ENCODE measurements around the gene OTUD5.

DNA sequence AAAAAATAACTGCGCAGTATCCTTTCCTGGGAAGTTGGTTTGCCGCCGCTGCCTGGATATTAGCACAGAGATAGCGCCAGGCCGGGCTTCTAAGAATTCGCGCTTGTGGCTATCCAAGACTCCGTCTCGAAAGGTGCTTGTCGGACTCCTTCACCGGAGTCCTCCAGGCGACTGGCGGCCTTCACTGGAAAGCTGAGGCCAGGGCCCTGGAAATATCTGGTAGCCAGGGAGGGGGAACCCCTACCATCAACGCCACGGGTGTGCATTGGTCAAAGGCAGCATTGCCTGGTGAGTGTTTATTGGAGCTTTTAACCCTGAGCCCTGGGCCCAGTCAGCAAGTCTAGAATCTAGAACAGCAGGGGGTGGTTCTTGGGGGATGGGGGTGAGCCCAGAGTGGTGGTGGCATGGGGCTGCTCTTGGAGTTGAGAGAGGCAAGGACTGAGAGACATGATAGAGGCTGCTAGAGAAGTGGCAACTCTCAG, 38.0 kb downstream of the OTUD5 start:
- no peak for TF ChIP-seq NAIF1 (CRISPR knock-in tag; IDR thresholded peaks at IDR 0.05; ENCODE audit: borderline replicate concordance)
- TF ChIP-seq FOSL1 (CRISPR knock-in tag; IDR thresholded peaks at IDR 0.05; ENCODE audit: borderline replicate concordance): no peak
- TF ChIP-seq ZFX (CRISPR knock-in tag; IDR thresholded peaks at IDR 0.05; ENCODE audit: low read depth): no peak
- no peak for TF ChIP-seq ZNF530 (CRISPR knock-in tag; IDR thresholded peaks at IDR 0.05; ENCODE audit: low read depth)
- no peak for TF ChIP-seq POLR2AphosphoS2 (IDR thresholded peaks at IDR 0.05; ENCODE audit: low read depth, low read length)
- no peak for TF ChIP-seq MXI1 (IDR thresholded peaks at IDR 0.05; ENCODE audit: borderline replicate concordance, low read depth, low read length)
- TF ChIP-seq EZH2 (conservative IDR thresholded peaks at IDR 0.05; ENCODE audit: low read depth, low read length): no peak
- no peak for TF ChIP-seq EP300 (IDR thresholded peaks at IDR 0.05; ENCODE audit: low read depth in 2 of 2, low read length in 2 of 2)
- TF ChIP-seq EP300 (CRISPR knock-in tag; IDR thresholded peaks at IDR 0.05; ENCODE audit: borderline replicate concordance): no peak
- TF ChIP-seq, protein P1, sequence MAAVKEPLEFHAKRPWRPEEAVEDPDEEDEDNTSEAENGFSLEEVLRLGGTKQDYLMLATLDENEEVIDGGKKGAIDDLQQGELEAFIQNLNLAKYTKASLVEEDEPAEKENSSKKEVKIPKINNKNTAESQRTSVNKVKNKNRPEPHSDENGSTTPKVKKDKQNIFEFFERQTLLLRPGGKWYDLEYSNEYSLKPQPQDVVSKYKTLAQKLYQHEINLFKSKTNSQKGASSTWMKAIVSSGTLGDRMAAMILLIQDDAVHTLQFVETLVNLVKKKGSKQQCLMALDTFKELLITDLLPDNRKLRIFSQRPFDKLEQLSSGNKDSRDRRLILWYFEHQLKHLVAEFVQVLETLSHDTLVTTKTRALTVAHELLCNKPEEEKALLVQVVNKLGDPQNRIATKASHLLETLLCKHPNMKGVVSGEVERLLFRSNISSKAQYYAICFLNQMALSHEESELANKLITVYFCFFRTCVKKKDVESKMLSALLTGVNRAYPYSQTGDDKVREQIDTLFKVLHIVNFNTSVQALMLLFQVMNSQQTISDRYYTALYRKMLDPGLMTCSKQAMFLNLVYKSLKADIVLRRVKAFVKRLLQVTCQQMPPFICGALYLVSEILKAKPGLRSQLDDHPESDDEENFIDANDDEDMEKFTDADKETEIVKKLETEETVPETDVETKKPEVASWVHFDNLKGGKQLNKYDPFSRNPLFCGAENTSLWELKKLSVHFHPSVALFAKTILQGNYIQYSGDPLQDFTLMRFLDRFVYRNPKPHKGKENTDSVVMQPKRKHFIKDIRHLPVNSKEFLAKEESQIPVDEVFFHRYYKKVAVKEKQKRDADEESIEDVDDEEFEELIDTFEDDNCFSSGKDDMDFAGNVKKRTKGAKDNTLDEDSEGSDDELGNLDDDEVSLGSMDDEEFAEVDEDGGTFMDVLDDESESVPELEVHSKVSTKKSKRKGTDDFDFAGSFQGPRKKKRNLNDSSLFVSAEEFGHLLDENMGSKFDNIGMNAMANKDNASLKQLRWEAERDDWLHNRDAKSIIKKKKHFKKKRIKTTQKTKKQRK (IDR thresholded peaks at IDR 0.05; ENCODE audit: low read length): no peak
- TF ChIP-seq, protein P2, sequence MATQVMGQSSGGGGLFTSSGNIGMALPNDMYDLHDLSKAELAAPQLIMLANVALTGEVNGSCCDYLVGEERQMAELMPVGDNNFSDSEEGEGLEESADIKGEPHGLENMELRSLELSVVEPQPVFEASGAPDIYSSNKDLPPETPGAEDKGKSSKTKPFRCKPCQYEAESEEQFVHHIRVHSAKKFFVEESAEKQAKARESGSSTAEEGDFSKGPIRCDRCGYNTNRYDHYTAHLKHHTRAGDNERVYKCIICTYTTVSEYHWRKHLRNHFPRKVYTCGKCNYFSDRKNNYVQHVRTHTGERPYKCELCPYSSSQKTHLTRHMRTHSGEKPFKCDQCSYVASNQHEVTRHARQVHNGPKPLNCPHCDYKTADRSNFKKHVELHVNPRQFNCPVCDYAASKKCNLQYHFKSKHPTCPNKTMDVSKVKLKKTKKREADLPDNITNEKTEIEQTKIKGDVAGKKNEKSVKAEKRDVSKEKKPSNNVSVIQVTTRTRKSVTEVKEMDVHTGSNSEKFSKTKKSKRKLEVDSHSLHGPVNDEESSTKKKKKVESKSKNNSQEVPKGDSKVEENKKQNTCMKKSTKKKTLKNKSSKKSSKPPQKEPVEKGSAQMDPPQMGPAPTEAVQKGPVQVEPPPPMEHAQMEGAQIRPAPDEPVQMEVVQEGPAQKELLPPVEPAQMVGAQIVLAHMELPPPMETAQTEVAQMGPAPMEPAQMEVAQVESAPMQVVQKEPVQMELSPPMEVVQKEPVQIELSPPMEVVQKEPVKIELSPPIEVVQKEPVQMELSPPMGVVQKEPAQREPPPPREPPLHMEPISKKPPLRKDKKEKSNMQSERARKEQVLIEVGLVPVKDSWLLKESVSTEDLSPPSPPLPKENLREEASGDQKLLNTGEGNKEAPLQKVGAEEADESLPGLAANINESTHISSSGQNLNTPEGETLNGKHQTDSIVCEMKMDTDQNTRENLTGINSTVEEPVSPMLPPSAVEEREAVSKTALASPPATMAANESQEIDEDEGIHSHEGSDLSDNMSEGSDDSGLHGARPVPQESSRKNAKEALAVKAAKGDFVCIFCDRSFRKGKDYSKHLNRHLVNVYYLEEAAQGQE (IDR thresholded peaks at IDR 0.05; ENCODE audit: borderline replicate concordance in 1 of 2, low read depth in 1 of 2, low read length in 2 of 2): no peak
- TF ChIP-seq SP1 (IDR thresholded peaks at IDR 0.05): no peak
- no peak for TF ChIP-seq SP1 (CRISPR knock-in tag; IDR thresholded peaks at IDR 0.05)
- TF ChIP-seq, protein P3, sequence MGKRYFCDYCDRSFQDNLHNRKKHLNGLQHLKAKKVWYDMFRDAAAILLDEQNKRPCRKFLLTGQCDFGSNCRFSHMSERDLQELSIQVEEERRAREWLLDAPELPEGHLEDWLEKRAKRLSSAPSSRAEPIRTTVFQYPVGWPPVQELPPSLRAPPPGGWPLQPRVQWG (CRISPR knock-in tag; IDR thresholded peaks at IDR 0.05; ENCODE audit: borderline replicate concordance, low read depth): no peak
- TF ChIP-seq DPF2 (CRISPR knock-in tag; IDR thresholded peaks at IDR 0.05; ENCODE audit: borderline replicate concordance, low read depth): no peak
- TF ChIP-seq TEAD2 (CRISPR knock-in tag; IDR thresholded peaks at IDR 0.05): no peak
